ENCODE data around the gene YBX1. TPM values are rescaled to one million over a fixed set of nuclear protein-coding genes. Genes with fewer than 3 reads are reported as not detected.

The YBX1 gene
- total and polyA plus RNA-seq, 7 donors, result 878 to 1,545 (median 1,131) TPM

DNA sequence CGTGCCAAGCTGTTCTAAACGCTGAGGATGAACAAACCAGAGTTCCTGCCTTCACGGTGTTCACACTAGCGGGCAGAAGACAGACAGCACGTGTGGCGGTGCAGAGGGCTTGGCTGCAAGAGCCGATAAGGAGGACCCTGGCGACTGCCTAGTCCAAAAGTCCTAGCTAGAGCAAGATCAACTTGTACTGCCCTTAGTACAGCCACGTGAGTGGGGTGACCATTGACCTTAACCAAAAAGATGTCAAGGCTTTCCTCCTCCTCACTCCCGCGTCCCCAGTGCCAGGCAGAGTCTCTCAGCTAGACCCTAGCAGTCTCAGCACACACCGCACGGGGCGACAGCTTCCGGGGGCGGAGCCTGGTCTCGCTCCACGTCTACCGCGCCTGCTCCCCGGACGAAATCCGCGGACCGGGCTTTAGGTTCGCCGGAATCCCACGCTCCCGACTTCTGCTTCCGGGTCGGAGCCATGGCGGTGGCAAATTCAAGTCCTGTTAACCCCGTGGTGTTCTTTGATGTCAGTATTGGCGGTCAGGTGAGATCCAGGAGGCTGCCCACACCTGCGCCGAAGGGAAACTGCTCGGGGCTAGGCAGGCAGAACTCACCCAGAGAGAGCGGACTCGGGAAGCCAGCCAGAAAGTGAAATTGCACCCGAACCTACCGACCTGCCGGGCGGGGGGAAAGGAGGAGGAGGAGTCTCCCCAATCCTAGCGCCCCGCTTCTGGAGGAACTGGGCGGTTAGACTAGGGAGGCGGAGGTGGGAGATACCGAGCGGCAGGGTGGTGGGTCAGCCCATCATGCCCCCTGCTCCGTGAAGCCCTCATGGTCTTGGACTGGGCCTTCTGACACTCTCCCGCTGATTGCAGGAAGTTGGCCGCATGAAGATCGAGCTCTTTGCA is 24.0 kb upstream of the YBX1 start, which contains the start of gene PPIH:
TSS of gene PPIH (plus strand) at position 443 of the 896 bp plus-strand sequence. CDS start at position 467, 24 bp downstream.
- Histone ChIP-seq H3K4me3 (peak within 1 kb of the TSS; percentile 86), H3K27ac (peak within 1 kb of the TSS; percentile 85), H3K27me3 (ENCODE audit: insufficient read depth in 3 of 3, low read length in 2 of 3) (no peaks in the 10 kb centered on the region), H3K4me1 (peaks cover 6% of the 10 kb centered on the region), H3K9me3 (no peaks in the 10 kb centered on the region), H3K36me3 (ENCODE audit: insufficient read depth in 1 of 2, low read depth in 1 of 2) (peaks cover 0 to 39% of the 10 kb centered on the region in 2 donors)
- TF ChIP-seq, protein P1, sequence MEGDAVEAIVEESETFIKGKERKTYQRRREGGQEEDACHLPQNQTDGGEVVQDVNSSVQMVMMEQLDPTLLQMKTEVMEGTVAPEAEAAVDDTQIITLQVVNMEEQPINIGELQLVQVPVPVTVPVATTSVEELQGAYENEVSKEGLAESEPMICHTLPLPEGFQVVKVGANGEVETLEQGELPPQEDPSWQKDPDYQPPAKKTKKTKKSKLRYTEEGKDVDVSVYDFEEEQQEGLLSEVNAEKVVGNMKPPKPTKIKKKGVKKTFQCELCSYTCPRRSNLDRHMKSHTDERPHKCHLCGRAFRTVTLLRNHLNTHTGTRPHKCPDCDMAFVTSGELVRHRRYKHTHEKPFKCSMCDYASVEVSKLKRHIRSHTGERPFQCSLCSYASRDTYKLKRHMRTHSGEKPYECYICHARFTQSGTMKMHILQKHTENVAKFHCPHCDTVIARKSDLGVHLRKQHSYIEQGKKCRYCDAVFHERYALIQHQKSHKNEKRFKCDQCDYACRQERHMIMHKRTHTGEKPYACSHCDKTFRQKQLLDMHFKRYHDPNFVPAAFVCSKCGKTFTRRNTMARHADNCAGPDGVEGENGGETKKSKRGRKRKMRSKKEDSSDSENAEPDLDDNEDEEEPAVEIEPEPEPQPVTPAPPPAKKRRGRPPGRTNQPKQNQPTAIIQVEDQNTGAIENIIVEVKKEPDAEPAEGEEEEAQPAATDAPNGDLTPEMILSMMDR (IDR thresholded peaks at IDR 0.05), result peak; percentile 44
- 0% methylated on average over 52 to 53 of the region's 53 CpGs for WGBS, 3 donors
- ATAC-seq, result peak; percentile 100
- DNase-seq, result peak; percentile 95 to 98
- intact Hi-C loops (cut with DNase I), result loop anchor here in 1 of 2 donors (1.0 to 10.0 kb wide), 2 partner anchors 24 to 313 kb away; partner anchors contain the start of gene YBX1

DNA sequence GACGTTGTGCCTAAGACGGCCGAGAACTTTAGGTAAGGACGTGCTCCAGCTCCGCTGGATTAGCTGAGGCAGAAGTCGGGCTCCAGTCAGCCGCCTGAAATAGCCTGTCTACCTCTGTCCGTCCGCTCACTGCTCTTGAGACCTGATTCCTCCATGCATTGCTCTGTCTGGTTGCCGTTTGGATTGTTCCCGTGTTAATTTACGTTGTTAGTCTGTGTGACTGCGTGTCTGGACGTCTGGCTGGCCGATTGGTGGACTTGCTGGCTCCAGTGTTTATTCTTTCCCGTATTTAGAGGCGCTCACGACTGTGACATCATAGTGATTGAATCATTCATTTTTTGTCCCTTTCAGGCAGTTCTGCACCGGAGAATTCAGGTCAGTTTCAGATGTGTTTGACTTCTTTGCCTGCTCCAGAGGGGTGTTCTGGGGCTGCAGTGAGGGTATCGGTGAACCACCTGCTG is 23.3 kb upstream of the YBX1 start:
- intact Hi-C loops (cut with DNase I), result loop anchor here in 1 of 2 donors (1.0 to 10.0 kb wide), 2 partner anchors 23 to 314 kb away; partner anchors contain the start of gene YBX1
- Histone ChIP-seq H3K4me3 (peak overlapping the region; percentile 86), H3K4me1 (peaks cover 6% of the 10 kb centered on the region), H3K27me3 (ENCODE audit: insufficient read depth in 3 of 3, low read length in 2 of 3) (no peaks in the 10 kb centered on the region), H3K27ac (peak overlapping the region; percentile 85), H3K36me3 (ENCODE audit: insufficient read depth in 1 of 2, low read depth in 1 of 2) (peaks cover 0 to 46% of the 10 kb centered on the region in 2 donors), H3K9me3 (no peaks in the 10 kb centered on the region)
- ATAC-seq, result peak in 1 of 4 donors; percentile 31
- TF ChIP-seq, protein P1 (IDR thresholded peaks at IDR 0.05), result no peak
- WGBS, 3 donors, result 5 to 7% (median 7%) methylated on average over 20 of the region's 20 CpGs
- DNase-seq, result no peak

DNA sequence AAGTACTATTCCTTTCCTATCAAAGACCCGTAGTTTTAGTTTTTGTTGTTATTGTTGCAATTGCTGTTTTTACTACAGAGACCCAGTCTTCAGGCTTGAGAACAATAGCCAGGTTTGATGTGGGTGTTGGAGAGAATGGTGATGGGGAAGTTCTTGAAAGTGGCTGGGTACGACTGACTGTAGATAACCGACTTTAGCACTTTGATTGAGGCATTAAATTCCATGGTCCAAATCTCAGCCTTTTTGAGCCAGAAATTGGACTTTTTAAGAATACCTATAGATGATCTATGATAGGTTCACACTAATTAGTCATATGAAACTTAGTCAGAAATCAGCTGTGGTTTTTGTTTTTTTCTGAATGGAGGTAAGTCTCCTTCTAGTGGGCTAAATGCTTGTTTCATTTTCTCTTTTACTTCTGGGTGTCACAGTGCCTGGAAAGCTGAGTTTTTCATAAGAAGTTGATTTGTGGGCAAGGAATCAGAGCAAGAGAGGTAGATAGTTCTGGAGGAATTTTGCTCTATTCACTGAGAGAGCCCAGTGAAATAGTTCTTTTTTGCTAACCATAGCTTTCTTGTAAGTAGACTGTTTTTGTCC is 21.2 kb upstream of the YBX1 start:
- no peaks in the 10 kb centered on the region for H3K9me3 ChIP-seq
- H3K27me3 ChIP-seq (ENCODE audit: insufficient read depth in 3 of 3, low read length in 2 of 3), result no peaks in the 10 kb centered on the region
- peaks cover 6 to 67% of the 10 kb centered on the region in 2 donors for H3K36me3 ChIP-seq (ENCODE audit: insufficient read depth in 1 of 2, low read depth in 1 of 2)
- H3K4me3 ChIP-seq, result no peak overlapping the region
- TF ChIP-seq, protein P1 (IDR thresholded peaks at IDR 0.05), result no peak
- peaks cover 6% of the 10 kb centered on the region for H3K4me1 ChIP-seq
- DNase-seq, result no peak
- H3K27ac ChIP-seq, result no peak overlapping the region
- WGBS, 3 donors, result 62 to 78% (median 72%) methylated on average over 3 of the region's 3 CpGs
- no peak for ATAC-seq
- intact Hi-C loops (cut with DNase I), result no loop called here

DNA sequence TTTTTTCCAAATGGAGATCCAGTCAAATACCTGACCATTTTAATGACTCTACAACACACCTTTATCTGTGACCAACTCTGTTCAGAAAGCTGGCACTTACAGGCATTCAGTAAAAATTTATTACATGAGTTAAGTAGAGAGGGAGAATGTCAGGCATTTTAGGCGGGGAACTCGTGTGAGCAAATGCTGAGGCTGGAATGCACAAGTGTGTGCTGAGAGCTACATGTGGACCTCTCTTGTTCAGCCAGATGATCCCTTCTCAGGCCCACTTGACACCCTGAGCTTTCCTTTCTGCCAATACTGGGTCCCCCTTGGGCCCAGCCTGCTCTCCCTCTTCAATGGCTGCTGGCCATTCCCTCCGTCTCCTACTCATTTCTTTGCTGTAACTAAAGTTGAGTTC is 12.3 kb upstream of the YBX1 start:
- Histone ChIP-seq H3K27me3 (ENCODE audit: insufficient read depth in 3 of 3, low read length in 2 of 3) (no peaks in the 10 kb centered on the region), H3K4me1 (peaks cover 8% of the 10 kb centered on the region), H3K36me3 (ENCODE audit: insufficient read depth in 1 of 2, low read depth in 1 of 2) (peaks cover 12 to 69% of the 10 kb centered on the region in 2 donors), H3K27ac (no peak overlapping the region), H3K4me3 (no peak overlapping the region), H3K9me3 (no peaks in the 10 kb centered on the region)
- TF ChIP-seq, protein P1 (IDR thresholded peaks at IDR 0.05), result no peak
- intact Hi-C loops (cut with DNase I), result no loop called here
- WGBS, 3 donors, result 86 to 90% (median 89%) methylated on average over 3 of the region's 3 CpGs
- ATAC-seq, result no peak
- no peak for DNase-seq

Measured in psoas muscle (tissue), 8 donors.